Right lobe of liver (tissue), 4 donors: ENCODE measurements around the gene LGI4.

Experiments
- POLR2A ChIP-seq: fragments of 450-650 bp; IDR thresholded peaks from one replicate; pipeline ENCODE4 v1.6.1; 2017; ENCODE audit warnings: antibody characterized with exemption, mild to moderate bottlenecking
- TF ChIP-seq, protein P1 (sequence below), 4 donors: fragments of 200-600 bp in 3 of 4; fragments of 450-650 bp in 1 of 4; IDR thresholded peaks; one replicate each; pipeline versions ENCODE4 v1.5.1 to v1.8.0; 2016 to 2022; ENCODE audit warnings: antibody characterized with exemption in 4 of 4, mild to moderate bottlenecking in 2 of 4
- donor health status: DM: no; HTN: no; CAD: no.
- donor health status: DM: no; HTN: no; CAD: no.
- donor health status: DM: no; HTN: yes; CAD: no.

DNA sequence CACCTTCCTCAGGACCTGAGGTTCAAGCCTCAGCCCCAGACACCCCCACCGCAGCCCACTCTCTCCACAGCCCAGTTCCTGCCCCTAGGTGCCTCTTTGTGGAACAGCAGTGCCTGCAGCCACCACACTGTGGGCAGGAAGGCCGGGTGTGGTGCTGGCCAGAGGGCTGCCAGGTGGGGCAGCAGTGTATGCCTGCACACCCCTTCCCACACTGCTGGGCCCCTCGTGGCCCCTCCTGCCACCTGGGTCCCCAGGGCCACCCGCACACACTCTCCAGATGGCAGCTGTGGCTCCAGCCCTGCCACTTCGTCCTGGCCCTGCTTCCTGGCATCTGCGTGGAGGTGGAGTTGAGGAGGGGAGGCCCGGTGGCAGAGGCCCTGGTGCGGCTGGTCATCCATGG, 58.2 kb downstream of the LGI4 start:
- TF ChIP-seq, protein P1, sequence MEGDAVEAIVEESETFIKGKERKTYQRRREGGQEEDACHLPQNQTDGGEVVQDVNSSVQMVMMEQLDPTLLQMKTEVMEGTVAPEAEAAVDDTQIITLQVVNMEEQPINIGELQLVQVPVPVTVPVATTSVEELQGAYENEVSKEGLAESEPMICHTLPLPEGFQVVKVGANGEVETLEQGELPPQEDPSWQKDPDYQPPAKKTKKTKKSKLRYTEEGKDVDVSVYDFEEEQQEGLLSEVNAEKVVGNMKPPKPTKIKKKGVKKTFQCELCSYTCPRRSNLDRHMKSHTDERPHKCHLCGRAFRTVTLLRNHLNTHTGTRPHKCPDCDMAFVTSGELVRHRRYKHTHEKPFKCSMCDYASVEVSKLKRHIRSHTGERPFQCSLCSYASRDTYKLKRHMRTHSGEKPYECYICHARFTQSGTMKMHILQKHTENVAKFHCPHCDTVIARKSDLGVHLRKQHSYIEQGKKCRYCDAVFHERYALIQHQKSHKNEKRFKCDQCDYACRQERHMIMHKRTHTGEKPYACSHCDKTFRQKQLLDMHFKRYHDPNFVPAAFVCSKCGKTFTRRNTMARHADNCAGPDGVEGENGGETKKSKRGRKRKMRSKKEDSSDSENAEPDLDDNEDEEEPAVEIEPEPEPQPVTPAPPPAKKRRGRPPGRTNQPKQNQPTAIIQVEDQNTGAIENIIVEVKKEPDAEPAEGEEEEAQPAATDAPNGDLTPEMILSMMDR (IDR thresholded peaks at IDR 0.05) = no peak
- TF ChIP-seq POLR2A = no peak
